HG02973 (cell line): ENCODE data around the gene SEMA4B.
"Not testable (repeated sequence)": the region's sequence is repeated elsewhere in the genome, so short reads cannot be mapped to it uniquely, and the experiment has no call there.

Source experiments
- ATAC-seq: cut with Tn5 transposase; IDR thresholded peaks from one replicate; pipeline ENCODE4 v1.9.1; 2021; ENCODE audit warnings: moderate library complexity; ENCODE audit not compliant: unreplicated experiment

The SEMA4B gene

GRCh38 chr15:90181776-90182175 lies 19.4 kb upstream of the SEMA4B start:
- no peak for ATAC-seq

- ATAC-seq: peak; percentile 52
Observed at GRCh38 chr15:90184119-90184785, 16.9 kb upstream of the SEMA4B start.

DNA sequence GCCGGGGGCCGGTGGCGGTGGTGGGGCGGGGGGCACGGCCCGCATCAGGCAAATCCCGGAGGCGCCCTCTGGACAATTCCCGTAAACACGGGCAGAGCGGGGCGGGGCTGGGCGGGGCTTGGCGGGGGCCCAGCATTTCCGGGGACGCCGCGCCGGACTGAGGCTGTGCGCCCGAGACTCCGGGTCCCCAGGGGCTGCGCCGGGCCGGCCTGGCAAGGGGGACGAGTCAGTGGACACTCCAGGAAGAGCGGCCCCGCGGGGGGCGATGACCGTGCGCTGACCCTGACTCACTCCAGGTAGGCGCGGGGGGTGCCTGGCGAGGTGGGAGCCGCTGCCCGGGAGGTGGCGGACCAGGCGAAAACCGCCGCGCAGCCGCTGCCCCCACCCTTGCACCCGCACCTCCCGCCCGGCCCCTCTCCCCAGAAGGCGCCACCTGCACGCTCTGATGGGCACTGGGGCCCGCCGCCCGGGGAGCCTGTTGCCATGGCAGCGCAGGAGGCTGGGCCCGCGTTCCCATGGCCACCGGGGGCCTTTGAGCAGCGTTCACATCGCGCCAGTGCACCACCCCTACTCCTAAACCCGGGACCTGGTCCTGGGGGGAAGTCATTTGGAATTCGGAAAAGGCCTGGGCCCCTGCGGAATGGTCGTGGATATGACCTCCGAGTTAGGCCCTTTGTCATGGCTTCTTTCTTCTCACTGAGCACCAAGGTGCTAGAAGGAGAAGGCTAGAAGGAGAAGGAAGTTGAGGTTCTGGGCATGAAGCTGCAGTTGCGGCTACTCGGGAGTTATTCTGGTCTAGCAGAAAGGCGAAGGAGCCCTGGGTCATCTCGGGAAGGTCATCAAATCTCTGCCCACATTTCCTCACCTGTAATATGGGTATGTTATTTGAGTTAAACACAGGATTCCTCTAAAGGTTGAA lies 16.1 kb upstream of the SEMA4B start:
- ATAC-seq: peak; percentile 65

GRCh38 chr15:90187257-90187868 lies 13.8 kb upstream of the SEMA4B start:
- no peak for ATAC-seq

DNA sequence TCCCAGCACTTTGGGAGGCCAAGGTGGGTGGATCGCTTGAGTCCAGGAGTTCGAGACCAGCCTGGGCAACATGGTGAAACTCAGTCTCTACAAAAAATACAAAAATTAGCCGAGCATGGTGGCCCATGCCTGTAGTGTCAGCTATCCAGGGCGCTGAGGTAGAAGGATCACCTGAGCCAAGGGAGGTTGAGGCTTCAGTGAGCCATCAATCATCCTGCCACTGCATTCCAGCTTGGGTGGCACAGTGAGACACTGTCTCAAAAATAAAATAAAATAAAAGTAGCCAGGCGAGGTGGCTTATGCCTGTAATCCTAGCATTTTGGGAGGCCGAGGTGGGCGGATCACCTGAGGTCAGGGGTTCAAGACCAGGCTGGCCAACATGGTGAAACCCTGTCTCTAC lies 13.1 kb upstream of the SEMA4B start:
- not testable (repeated sequence) for ATAC-seq

GRCh38 chr15:90188914-90189748 lies 12.0 kb upstream of the SEMA4B start:
- no peak for ATAC-seq

DNA sequence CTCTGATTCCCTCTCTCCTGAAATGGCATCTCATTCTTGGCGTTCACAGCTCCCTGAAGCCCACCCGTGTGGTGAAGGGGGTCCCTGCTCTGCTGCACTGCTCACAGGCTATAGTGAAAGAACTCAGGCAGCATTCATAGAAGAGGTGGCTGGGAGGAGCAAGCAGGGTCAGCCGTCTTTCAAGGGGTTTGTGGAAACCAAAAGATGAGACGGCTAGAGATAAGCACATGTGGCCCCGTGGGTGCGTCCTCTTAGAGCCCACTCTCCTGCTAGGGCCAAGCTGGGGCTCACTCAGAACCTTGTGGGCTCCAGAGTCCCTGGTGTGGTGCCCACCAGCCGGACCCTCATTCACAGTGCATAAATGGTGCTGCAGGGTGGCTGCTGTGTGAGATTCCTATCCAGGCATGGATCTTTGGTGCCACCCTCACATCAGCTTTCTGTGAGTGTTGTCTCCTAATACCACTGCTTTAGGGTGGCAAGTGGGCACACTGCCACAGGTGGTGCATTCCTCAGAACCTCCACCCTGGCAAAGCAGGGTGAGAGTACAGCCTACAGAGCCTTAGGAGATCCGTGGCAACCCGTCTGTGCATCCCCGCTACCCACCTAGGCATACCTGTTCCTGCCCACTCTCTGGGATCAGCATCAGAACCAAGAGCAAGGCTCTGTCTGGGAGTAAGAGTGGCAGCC lies 11.2 kb upstream of the SEMA4B start:
- ATAC-seq: no peak

DNA sequence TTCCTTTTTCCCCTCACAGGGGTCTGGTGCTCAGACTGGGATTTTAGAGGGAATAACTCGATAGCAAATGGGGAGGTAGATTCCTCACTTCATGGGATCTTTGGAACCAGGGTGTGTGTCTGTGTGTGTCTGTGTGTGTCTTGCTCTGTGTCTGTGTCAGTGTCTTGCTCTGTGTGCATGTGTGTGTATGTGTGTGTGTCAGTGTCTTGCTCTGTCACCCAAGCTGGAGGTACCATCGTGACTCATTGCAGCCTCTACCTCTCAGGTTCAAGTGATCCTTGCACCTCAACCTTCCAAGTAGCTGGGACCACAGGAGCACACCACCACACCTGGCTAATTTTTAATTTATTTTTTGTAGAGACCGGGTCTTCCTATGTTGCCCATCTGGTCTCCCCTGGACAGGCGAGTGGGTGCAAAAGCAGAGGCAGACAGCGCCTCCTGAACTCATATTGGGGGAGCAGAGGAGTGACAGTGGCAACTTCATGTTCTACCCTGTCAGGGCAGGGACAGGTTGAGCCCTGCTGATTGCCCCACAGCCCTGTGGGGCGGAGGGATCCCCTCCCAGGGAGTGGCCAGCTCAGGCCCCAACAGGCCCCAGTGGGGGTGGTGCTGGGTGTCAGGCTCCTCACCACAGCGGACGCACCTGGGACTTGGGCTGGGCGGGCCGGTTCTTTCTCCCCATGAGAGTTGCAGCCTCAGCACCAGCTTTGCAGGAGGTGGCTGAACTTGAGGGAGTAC lies 10.4 kb upstream of the SEMA4B start:
- ATAC-seq: no peak

GRCh38 chr15:90191344-90191687 lies 9.8 kb upstream of the SEMA4B start:
- ATAC-seq: no peak

DNA sequence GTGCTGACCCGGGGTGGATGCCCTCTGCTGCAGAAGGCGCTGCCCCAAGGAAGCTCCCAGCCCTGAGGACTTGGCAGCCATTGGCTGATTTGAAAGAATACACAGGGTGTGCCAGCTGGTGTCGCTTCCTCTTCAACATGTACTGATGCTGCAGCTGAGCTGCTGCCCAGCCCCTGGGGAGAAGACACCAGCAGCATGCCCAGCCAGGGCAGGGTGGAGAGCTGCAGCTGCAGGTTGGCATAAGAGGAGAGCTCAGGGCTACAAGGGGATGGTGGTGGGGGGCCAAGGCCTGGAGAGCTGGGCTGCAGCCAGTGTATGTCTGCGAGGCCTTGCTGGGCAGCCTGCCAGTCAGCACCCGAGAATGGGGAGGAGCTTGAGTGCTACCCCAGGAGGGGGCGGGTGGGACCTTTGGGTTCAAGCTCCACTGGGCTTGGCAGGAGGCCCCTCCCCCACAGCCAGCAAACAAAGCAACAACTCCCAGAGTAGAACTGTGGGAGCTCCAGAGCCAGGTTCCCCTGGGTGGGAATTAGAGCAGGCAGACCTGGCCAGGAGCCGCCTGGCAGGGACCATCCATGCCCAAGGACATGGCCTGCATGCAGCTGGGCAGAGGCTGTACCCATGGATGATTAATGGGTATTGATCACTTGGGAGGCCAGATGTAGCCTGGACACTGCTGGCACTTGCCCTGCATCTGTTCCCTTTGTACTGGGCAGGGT lies 9.2 kb upstream of the SEMA4B start:
- ATAC-seq: peak; percentile 56

- no peak for ATAC-seq
Observed at GRCh38 chr15:90192961-90193786, 8.0 kb upstream of the SEMA4B start.

GRCh38 chr15:90194655-90195054 lies 6.5 kb upstream of the SEMA4B start:
- no peak for ATAC-seq

DNA sequence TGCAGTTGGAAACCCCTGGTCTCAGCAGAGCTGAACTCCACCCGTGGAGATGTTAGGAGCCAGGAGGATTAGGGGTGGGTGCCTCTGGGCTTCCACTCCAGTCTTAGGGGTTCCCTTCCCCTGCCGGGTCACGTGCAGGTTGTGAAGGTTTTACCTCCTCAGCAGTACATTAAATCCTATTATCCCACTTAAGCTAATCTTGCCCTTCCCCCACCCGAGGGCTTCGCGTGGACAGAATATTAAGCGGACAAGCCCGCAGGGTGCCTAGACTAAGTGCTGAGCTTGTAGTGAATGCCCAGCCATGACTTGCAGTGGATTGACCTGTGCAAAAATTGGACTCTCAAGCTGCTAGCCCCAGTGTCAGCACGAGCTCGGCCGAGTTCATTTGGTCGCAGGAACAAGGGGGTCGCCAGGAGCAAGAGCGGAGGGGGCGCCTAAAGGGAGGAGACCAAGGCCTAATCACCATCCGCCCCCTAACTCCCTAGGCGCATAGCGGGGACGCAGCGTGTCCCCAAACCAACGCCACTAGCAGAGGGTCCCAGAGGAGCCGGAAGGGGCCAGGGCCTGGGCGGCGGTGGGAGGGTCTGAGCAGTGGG lies 498 bp upstream of the SEMA4B start:
- no peak for ATAC-seq

DNA sequence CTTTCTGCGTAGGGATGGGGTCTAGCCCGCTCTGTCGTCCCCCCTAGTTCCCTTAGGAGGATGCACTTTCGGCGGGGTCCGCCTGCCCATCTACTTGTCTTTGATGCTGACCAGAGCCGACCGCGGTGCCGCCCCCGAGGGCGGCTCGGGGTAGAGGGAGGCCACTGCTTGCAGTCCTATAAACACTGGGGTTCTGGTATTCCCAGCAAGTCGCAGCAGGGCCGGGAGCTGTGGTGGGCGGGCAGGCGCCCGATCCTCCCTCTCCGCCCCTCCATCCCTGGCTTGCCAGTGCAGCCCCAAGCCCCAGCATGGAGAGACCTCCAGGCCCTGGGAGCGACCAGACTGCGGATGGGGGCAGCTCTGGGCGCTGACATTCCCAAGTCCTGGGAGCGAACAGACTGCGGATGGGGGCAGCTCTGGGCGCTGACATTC lies 830 bp downstream of the SEMA4B start:
- no peak for ATAC-seq

- no peak for ATAC-seq
Observed at GRCh38 chr15:90202929-90203328, 1.8 kb downstream of the SEMA4B start.

DNA sequence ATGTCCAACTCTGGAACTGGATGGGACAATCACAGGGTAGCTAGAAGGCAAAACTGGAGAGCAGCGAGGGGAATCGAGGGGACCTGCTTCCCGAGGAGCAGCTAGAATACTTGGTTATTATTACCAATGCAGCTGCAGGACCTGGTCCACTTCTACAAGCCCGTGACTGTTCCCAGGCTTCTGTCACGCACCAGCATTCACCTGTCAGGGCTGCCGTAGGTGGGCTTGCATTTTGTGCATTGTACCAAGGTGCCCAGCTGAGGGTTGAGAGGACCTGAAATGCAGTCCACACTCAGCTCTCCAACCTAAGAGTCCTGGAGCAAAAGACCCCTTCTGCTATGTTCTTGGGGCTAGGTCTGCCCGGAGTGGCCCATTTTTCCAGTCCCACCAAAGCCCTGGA lies 2.3 kb downstream of the SEMA4B start:
- no peak for ATAC-seq

GRCh38 chr15:90203922-90204321 lies 2.8 kb downstream of the SEMA4B start:
- ATAC-seq: no peak
